ENCODE results near the gene F2RL2. TPM values are rescaled to one million over a fixed set of nuclear protein-coding genes. Genes with fewer than 3 reads are reported as not detected.

Gene F2RL2
- total RNA-seq, 1 experiment from 2014 or later, result not detected

GRCh38 chr5:76625087-76625815, 2.0 kb upstream of the F2RL2 start:
- peaks cover 0 to 5% (median 1%) of the 10 kb centered on the region in 3 experiments; a peak in 3 of 7 replicates for H3K36me3 Mint-ChIP-seq (ENCODE audit: insufficient read depth in 1 of 3, low read depth in 3 of 3)
- H3K27me3 ChIP-seq (ENCODE audit: insufficient read depth, low read length), result no peaks in the 10 kb centered on the region
- H3K14ac ChIP-seq (ENCODE audit: insufficient read depth, low read length), result no peak overlapping the region
- no peak overlapping the region for H2BK5ac ChIP-seq (ENCODE audit: insufficient read length, low read length)
- H3K9ac ChIP-seq (ENCODE audit: extremely low read depth, insufficient read length, low read length), result no peak overlapping the region
- no peak overlapping the region for H3K4me3 Mint-ChIP-seq
- DNase-seq, result no peak
- H2BK120ac ChIP-seq (ENCODE audit: low read depth, low read length, poor library complexity, severe bottlenecking), result no peak overlapping the region
- no peak overlapping the region for H3K4me2 ChIP-seq (ENCODE audit: insufficient read depth, insufficient read length, low read length)
- H3T11ph ChIP-seq (ENCODE audit: low read length), result no peak overlapping the region
- no peaks in the 10 kb centered on the region for H3K79me2 ChIP-seq (ENCODE audit: insufficient read depth, low read length)
- H3K18ac ChIP-seq (ENCODE audit: insufficient read length, low read depth, low read length), result no peak overlapping the region
- H3K4ac ChIP-seq (ENCODE audit: low read depth, low read length), result no peak overlapping the region
- H2AK5ac ChIP-seq (ENCODE audit: insufficient read length, low read length), result no peak overlapping the region
- H3K27ac Mint-ChIP-seq, result no peak overlapping the region
- no peaks in the 10 kb centered on the region for H3K9me3 ChIP-seq (ENCODE audit: control insufficient read depth, low read depth, low read length)
- TF ChIP-seq CTCF (conservative IDR thresholded peaks at IDR 0.05), result no peak
- no peak overlapping the region for H4K8ac ChIP-seq (replicated peaks; ENCODE audit: insufficient read length, low read depth, low read length)
- H3K4me1 ChIP-seq (ENCODE audit: insufficient read depth, low read length), result peaks cover 7% of the 10 kb centered on the region; the same call in 1 of the 2 replicates
- H3K27me3 Mint-ChIP-seq (ENCODE audit: low read depth), result no peaks in the 10 kb centered on the region
- H3K27ac ChIP-seq (ENCODE audit: insufficient read length, low read depth, low read length), result no peak overlapping the region
- H2BK20ac ChIP-seq (ENCODE audit: low read depth, low read length, poor library complexity, severe bottlenecking), result no peak overlapping the region
- no peak overlapping the region for H2BK12ac ChIP-seq (ENCODE audit: insufficient read length, low read depth, low read length)
- peaks cover 19 to 26% of the 10 kb centered on the region in 2 experiments for H3K4me1 Mint-ChIP-seq
- H4K20me1 ChIP-seq (ENCODE audit: control insufficient read depth, insufficient read depth, insufficient read length), result no peaks in the 10 kb centered on the region
- H4K5ac ChIP-seq (ENCODE audit: insufficient read length, low read depth, low read length), result no peak overlapping the region
- no peak overlapping the region for H4K91ac ChIP-seq (ENCODE audit: insufficient read length, low read depth, low read length)
- H3K23me2 ChIP-seq (ENCODE audit: insufficient read length, low read depth, low read length, poor library complexity, severe bottlenecking), result no peaks in the 10 kb centered on the region
- no peaks in the 10 kb centered on the region for H3K9me3 Mint-ChIP-seq
- no peak overlapping the region for H2BK15ac ChIP-seq (ENCODE audit: low read depth, low read length)
- no peak overlapping the region for H3K23ac ChIP-seq (ENCODE audit: insufficient read length, low read depth, low read length)
- H3K79me1 ChIP-seq (ENCODE audit: insufficient read depth, low read depth, low read length, poor library complexity, severe bottlenecking), result no peaks in the 10 kb centered on the region
- no CpG with 5 or more reads among the region's 8 CpGs for whole genome bisulfite sequencing (ENCODE audit: extremely low coverage, insufficient read length, low lambda C conversion rate)
- no peak overlapping the region for H3K56ac ChIP-seq (ENCODE audit: insufficient read length, low read depth, low read length)
- no peak overlapping the region for H2AFZ ChIP-seq (ENCODE audit: low read length)

All from H9 (cell line).